Measurements from ENCODE around the gene CRIP1. TPM values are rescaled to one million over a fixed set of nuclear protein-coding genes. Genes with fewer than 3 reads are reported as not detected.
A peak's percentile ranks its signal among the peaks of the same experiment; 100 is the strongest.

CRIP1 gene
- total and polyA plus RNA-seq, 7 donors, result 4.9 to 403 (median 24.3) TPM

GRCh38 chr14:105497671-105498429, 11.2 kb downstream of the CRIP1 start:
- Histone ChIP-seq H3K36me3 (no peaks in the 10 kb centered on the region), H3K9me3 (no peaks in the 10 kb centered on the region), H3K4me1 (no peaks in the 10 kb centered on the region), H3K27me3 (no peaks in the 10 kb centered on the region), H3K4me3 (no peak overlapping the region), H3K27ac (no peak overlapping the region)
- intact Hi-C loops (cut with DNase I), result no loop called here
- WGBS, 2 donors, result 93% methylated on average over 31 of the region's 31 CpGs
- TF ChIP-seq CTCF (IDR thresholded peaks at IDR 0.05), result no peak
- TF ChIP-seq POLR2AphosphoS5 (IDR thresholded peaks at IDR 0.05), result no peak
- DNase-seq, result peak; percentile 53

GRCh38 chr14:105498430-105499255, 12.0 kb downstream of the CRIP1 start:
- WGBS, 2 donors, result 93% methylated on average over 36 of the region's 36 CpGs
- peak; percentile 56 for DNase-seq
- Histone ChIP-seq H3K36me3 (no peaks in the 10 kb centered on the region), H3K27me3 (no peaks in the 10 kb centered on the region), H3K4me1 (no peaks in the 10 kb centered on the region), H3K4me3 (no peak overlapping the region), H3K9me3 (no peaks in the 10 kb centered on the region), H3K27ac (peak overlapping the region in 2 of 4 donors; percentile 26 to 50)
- intact Hi-C loops (cut with DNase I), result no loop called here
- TF ChIP-seq POLR2AphosphoS5 (IDR thresholded peaks at IDR 0.05) (no peak), EP300 (IDR thresholded peaks at IDR 0.05) (no peak), POLR2A (IDR thresholded peaks at IDR 0.05) (no peak), CTCF (IDR thresholded peaks at IDR 0.05) (no peak)

- WGBS, 2 donors, result 83 to 86% methylated on average over 27 of the region's 27 CpGs
- Histone ChIP-seq H3K4me1 (no peaks in the 10 kb centered on the region), H3K9me3 (no peaks in the 10 kb centered on the region), H3K36me3 (no peaks in the 10 kb centered on the region), H3K4me3 (no peak overlapping the region), H3K27me3 (no peaks in the 10 kb centered on the region), H3K27ac (peak overlapping the region in 2 of 4 donors; percentile 26 to 50)
- intact Hi-C loops (cut with DNase I), result no loop called here
- TF ChIP-seq POLR2AphosphoS5 (IDR thresholded peaks at IDR 0.05), result no peak
- TF ChIP-seq POLR2A (IDR thresholded peaks at IDR 0.05), result no peak
- no peak for TF ChIP-seq EP300 (IDR thresholded peaks at IDR 0.05)
- no peak for TF ChIP-seq CTCF (IDR thresholded peaks at IDR 0.05)
- DNase-seq, result peak; percentile 73
Measured at GRCh38 chr14:105499256-105500035, 12.8 kb downstream of the CRIP1 start.

- H3K4me1 ChIP-seq, result no peaks in the 10 kb centered on the region
- WGBS, 2 donors, result 77 to 89% methylated on average over 21 of the region's 21 CpGs
- H3K4me3 ChIP-seq, result no peak overlapping the region
- no peaks in the 10 kb centered on the region for H3K36me3 ChIP-seq
- peak overlapping the region in 1 of 4 donors; percentile 27 for H3K27ac ChIP-seq
- intact Hi-C loops (cut with DNase I), result no loop called here
- no peaks in the 10 kb centered on the region for H3K27me3 ChIP-seq
- peak; percentile 50 for DNase-seq
- H3K9me3 ChIP-seq, result no peaks in the 10 kb centered on the region
- TF ChIP-seq POLR2AphosphoS5 (IDR thresholded peaks at IDR 0.05) (no peak), POLR2A (IDR thresholded peaks at IDR 0.05) (no peak), EP300 (IDR thresholded peaks at IDR 0.05) (no peak), CTCF (IDR thresholded peaks at IDR 0.05) (no peak)
Measured at GRCh38 chr14:105500036-105500725, 13.5 kb downstream of the CRIP1 start.

All from sigmoid colon (tissue), 7 donors.